ENCODE results near the gene RUFY3.

The RUFY3 gene

DNA sequence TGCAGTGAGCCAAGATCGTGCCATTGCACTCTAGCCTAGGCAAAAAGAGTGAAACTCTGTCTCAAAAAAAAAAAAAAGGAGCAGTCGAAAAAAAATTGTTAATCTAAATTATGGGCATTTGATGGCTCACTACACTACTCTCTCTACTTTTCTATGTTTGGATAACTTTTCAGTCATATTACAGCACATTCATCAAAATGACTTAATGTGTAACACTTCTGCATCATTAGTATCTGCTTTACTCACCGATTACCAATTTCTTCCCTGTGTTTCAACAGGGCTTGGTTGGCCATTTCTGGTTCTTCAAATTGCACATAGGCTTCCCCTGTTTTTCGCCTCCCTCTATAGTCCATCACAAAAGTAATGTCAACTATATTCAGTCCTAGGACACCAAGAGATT is 109.5 kb downstream of the RUFY3 start:
- no peak overlapping the region for H3K27ac ChIP-seq (ENCODE audit: low read length)
- H3F3A ChIP-seq (ENCODE audit: insufficient read depth, low read length): no peaks in the 10 kb centered on the region; the same call in 1 of the 2 replicates
- no peaks in the 10 kb centered on the region for H3K9me3 ChIP-seq (replicated peaks; ENCODE audit: insufficient read depth, low read length)
- H4K20me1 ChIP-seq (ENCODE audit: insufficient read depth, low read length): peaks cover 2% of the 10 kb centered on the region
- no peak overlapping the region for H2AFZ ChIP-seq (ENCODE audit: low read length)
- H3K4me1 ChIP-seq (ENCODE audit: low read length): no peaks in the 10 kb centered on the region
- H3K36me3 ChIP-seq (replicated peaks; ENCODE audit: insufficient read depth, low read length): peaks cover 16% of the 10 kb centered on the region; the same call in 1 of the 2 replicates
- no peak for TF ChIP-seq EZH2 (optimal IDR thresholded peaks at IDR 0.05; ENCODE audit: low read depth, low read length)
- no peak for TF ChIP-seq EZH2phosphoT487 (IDR thresholded peaks at IDR 0.05; ENCODE audit: low read length)
- TF ChIP-seq, protein P1, sequence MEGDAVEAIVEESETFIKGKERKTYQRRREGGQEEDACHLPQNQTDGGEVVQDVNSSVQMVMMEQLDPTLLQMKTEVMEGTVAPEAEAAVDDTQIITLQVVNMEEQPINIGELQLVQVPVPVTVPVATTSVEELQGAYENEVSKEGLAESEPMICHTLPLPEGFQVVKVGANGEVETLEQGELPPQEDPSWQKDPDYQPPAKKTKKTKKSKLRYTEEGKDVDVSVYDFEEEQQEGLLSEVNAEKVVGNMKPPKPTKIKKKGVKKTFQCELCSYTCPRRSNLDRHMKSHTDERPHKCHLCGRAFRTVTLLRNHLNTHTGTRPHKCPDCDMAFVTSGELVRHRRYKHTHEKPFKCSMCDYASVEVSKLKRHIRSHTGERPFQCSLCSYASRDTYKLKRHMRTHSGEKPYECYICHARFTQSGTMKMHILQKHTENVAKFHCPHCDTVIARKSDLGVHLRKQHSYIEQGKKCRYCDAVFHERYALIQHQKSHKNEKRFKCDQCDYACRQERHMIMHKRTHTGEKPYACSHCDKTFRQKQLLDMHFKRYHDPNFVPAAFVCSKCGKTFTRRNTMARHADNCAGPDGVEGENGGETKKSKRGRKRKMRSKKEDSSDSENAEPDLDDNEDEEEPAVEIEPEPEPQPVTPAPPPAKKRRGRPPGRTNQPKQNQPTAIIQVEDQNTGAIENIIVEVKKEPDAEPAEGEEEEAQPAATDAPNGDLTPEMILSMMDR (IDR thresholded peaks at IDR 0.05; ENCODE audit: low read length): no peak
- no peak for DNase-seq
- H3K79me2 ChIP-seq (ENCODE audit: low read length): peaks cover 46% of the 10 kb centered on the region
- H3K27me3 ChIP-seq (replicated peaks; ENCODE audit: insufficient read depth, low read length): no peaks in the 10 kb centered on the region
- H3K9me2 ChIP-seq (replicated peaks; ENCODE audit: insufficient read depth, low read length): no peaks in the 10 kb centered on the region
- no peak overlapping the region for H3K4me2 ChIP-seq (ENCODE audit: low read depth, low read length)
- no peak overlapping the region for H3K9ac ChIP-seq (ENCODE audit: low read length)
- no peak overlapping the region for H3K4me3 ChIP-seq (ENCODE audit: low read length)

DNA sequence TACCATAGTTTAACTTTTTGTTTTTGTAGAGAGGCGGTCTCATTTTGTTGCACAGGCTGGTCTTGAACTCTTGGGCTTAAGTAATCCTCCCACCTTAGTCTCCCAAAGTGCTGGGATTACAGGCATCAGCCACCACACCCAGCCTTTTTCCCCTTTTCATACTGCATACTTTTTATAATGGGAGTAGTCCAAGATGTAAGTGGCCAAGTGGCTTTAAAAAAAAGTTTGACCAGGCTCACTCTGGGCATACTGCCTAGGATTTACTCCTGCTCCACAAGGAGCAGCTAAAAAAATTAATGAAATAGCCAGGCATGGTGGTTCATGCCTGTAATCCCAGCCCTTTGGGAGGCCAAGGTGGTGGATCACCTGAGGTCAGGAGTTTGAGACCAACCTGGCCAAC is 111.9 kb downstream of the RUFY3 start:
- no peaks in the 10 kb centered on the region for H3K9me2 ChIP-seq (replicated peaks; ENCODE audit: insufficient read depth, low read length)
- H3K9me3 ChIP-seq (replicated peaks; ENCODE audit: insufficient read depth, low read length): no peaks in the 10 kb centered on the region
- H3K36me3 ChIP-seq (replicated peaks; ENCODE audit: insufficient read depth, low read length): peaks cover 16% of the 10 kb centered on the region; the same call in 1 of the 2 replicates
- DNase-seq: no peak
- no peaks in the 10 kb centered on the region for H3K27me3 ChIP-seq (replicated peaks; ENCODE audit: insufficient read depth, low read length)
- H3K27ac ChIP-seq (ENCODE audit: low read length): no peak overlapping the region
- no peak overlapping the region for H3K4me2 ChIP-seq (ENCODE audit: low read depth, low read length)
- H3K4me1 ChIP-seq (ENCODE audit: low read length): no peaks in the 10 kb centered on the region
- peaks cover 12% of the 10 kb centered on the region for H4K20me1 ChIP-seq (ENCODE audit: insufficient read depth, low read length)
- H2AFZ ChIP-seq (ENCODE audit: low read length): no peak overlapping the region
- H3K9ac ChIP-seq (ENCODE audit: low read length): no peak overlapping the region
- peaks cover 70% of the 10 kb centered on the region for H3K79me2 ChIP-seq (ENCODE audit: low read length)
- TF ChIP-seq, protein P1 (IDR thresholded peaks at IDR 0.05; ENCODE audit: low read length): no peak
- no peak for TF ChIP-seq EZH2phosphoT487 (IDR thresholded peaks at IDR 0.05; ENCODE audit: low read length)
- TF ChIP-seq EZH2 (optimal IDR thresholded peaks at IDR 0.05; ENCODE audit: low read depth, low read length): no peak
- H3K4me3 ChIP-seq (ENCODE audit: low read length): no peak overlapping the region
- no peaks in the 10 kb centered on the region; the same call in 1 of the 2 replicates for H3F3A ChIP-seq (ENCODE audit: insufficient read depth, low read length)

DNA sequence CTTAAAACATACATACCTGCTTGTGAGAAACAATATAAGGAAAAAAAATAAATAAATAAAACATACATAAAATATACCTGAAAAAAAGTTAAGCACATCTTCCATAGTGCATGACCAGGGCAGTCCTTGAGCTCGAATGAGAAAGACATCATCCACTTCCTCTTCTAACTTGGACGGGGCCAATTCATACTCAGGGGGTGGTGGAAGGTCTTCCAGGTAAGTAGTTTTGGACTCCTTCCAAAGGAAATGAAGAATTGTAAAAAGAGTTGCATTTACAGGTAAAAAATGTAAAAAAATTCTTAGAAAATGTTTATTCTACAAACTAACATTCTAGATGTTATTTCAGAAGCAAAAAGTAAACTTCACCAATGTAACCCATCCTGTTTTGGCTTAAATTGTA is 114.3 kb downstream of the RUFY3 start:
- H3K4me1 ChIP-seq (ENCODE audit: low read length): no peaks in the 10 kb centered on the region

More for the DNA sequence above, 114.3 kb downstream of the RUFY3 start:
- H3K4me2 ChIP-seq (ENCODE audit: low read depth, low read length): no peak overlapping the region
- no peak for DNase-seq
- TF ChIP-seq EZH2phosphoT487 (IDR thresholded peaks at IDR 0.05; ENCODE audit: low read length): no peak
- no peak for TF ChIP-seq EZH2 (optimal IDR thresholded peaks at IDR 0.05; ENCODE audit: low read depth, low read length)
- TF ChIP-seq, protein P1 (IDR thresholded peaks at IDR 0.05; ENCODE audit: low read length): no peak
- peaks cover 65% of the 10 kb centered on the region for H3K79me2 ChIP-seq (ENCODE audit: low read length)
- no peak overlapping the region for H3K4me3 ChIP-seq (ENCODE audit: low read length)
- no peaks in the 10 kb centered on the region for H3K27me3 ChIP-seq (replicated peaks; ENCODE audit: insufficient read depth, low read length)
- no peaks in the 10 kb centered on the region; the same call in none of the 2 replicates for H3F3A ChIP-seq (ENCODE audit: insufficient read depth, low read length)
- H3K9me3 ChIP-seq (replicated peaks; ENCODE audit: insufficient read depth, low read length): no peaks in the 10 kb centered on the region
- no peaks in the 10 kb centered on the region for H3K9me2 ChIP-seq (replicated peaks; ENCODE audit: insufficient read depth, low read length)
- no peak overlapping the region for H3K9ac ChIP-seq (ENCODE audit: low read length)
- no peak overlapping the region for H2AFZ ChIP-seq (ENCODE audit: low read length)
- H3K36me3 ChIP-seq (replicated peaks; ENCODE audit: insufficient read depth, low read length): peaks cover 9% of the 10 kb centered on the region; the same call in 1 of the 2 replicates
- peaks cover 12% of the 10 kb centered on the region for H4K20me1 ChIP-seq (ENCODE audit: insufficient read depth, low read length)
- H3K27ac ChIP-seq (ENCODE audit: low read length): no peak overlapping the region
